ENCODE data around the gene FKBP5. TPM values are rescaled to one million over a fixed set of nuclear protein-coding genes. Genes with fewer than 3 reads are reported as not detected.
A peak's percentile ranks its signal among the peaks of the same experiment; 100 is the strongest.

Gene FKBP5
- total RNA-seq, 2 donors from 2014 or later, result 27.0 to 53.3 TPM

- TF ChIP-seq, protein P1, sequence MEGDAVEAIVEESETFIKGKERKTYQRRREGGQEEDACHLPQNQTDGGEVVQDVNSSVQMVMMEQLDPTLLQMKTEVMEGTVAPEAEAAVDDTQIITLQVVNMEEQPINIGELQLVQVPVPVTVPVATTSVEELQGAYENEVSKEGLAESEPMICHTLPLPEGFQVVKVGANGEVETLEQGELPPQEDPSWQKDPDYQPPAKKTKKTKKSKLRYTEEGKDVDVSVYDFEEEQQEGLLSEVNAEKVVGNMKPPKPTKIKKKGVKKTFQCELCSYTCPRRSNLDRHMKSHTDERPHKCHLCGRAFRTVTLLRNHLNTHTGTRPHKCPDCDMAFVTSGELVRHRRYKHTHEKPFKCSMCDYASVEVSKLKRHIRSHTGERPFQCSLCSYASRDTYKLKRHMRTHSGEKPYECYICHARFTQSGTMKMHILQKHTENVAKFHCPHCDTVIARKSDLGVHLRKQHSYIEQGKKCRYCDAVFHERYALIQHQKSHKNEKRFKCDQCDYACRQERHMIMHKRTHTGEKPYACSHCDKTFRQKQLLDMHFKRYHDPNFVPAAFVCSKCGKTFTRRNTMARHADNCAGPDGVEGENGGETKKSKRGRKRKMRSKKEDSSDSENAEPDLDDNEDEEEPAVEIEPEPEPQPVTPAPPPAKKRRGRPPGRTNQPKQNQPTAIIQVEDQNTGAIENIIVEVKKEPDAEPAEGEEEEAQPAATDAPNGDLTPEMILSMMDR (conservative IDR thresholded peaks at IDR 0.05), result no peak
- H3K36me3 ChIP-seq (ENCODE audit: control insufficient read depth, insufficient read depth, low read length), result no peaks in the 10 kb centered on the region
- no peak overlapping the region for H3K4me3 ChIP-seq (ENCODE audit: low read length)
- H3K27me3 ChIP-seq (ENCODE audit: control insufficient read depth, insufficient read depth, low read length, poor library complexity, severe bottlenecking), result no peaks in the 10 kb centered on the region
- no peaks in the 10 kb centered on the region for H3K9me3 ChIP-seq (ENCODE audit: control insufficient read depth, low read length)
- no peak overlapping the region for H3K27ac Mint-ChIP-seq
- no peak overlapping the region for H3K4me3 Mint-ChIP-seq
- no peak for DNase-seq
- H3K4me1 ChIP-seq (ENCODE audit: control insufficient read depth, insufficient read depth, low read length), result no peaks in the 10 kb centered on the region
- H3K9ac ChIP-seq (ENCODE audit: extremely low read depth, low read length, poor library complexity, severe bottlenecking), result no peak overlapping the region
- peaks cover 3% of the 10 kb centered on the region for H3K4me1 Mint-ChIP-seq
- WGBS, 2 experiments (ENCODE audit: insufficient coverage in 1 of 2, insufficient read length in 1 of 2), result 82 to 100% methylated on average over 1 of the region's 2 CpGs
- H3K27me3 Mint-ChIP-seq (ENCODE audit: insufficient read depth), result no peaks in the 10 kb centered on the region
- H3K27ac ChIP-seq (ENCODE audit: low read depth, low read length), result no peak overlapping the region
- peaks cover 3% of the 10 kb centered on the region for H3K36me3 Mint-ChIP-seq (ENCODE audit: low read depth)
- no peaks in the 10 kb centered on the region for H3K9me3 Mint-ChIP-seq
These were observed 62.3 kb downstream of the FKBP5 start for GRCh38 chr6:35626401-35626800.

DNA sequence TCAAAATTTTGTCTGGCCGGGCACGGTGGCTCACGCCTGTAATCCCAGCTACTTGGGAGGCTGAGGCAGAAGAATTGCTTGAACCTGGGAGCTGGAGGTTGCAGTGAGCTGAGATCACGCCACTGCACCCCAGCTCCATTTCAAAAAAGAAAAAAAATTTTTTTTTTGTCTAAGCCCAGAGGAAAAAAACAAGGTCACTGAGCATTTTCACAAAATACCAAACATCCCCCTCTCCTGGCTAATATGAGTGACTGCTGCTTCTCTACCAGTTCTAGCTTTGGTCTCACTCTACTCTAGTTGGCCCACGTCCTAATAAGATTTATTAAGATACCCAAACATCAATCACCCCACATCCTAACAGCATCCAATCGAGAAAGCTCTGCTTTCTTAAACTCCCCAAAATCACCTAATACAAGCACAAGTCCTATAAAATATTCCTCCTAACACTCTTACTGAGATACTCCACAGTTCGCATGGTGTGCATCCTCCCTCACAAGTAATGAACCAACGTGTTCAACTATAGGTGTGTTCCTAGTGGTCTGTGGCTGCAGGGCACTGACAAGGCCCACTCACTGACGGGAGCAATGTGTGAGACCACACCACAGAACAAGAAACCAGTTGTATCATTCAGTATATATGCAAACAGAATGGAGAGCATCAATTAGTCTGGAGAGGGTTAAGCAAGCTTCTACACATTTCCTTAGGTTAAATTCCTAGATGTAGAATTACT, 64.2 kb downstream of the FKBP5 start:
- Mint-ChIP-seq H3K4me3 (no peak overlapping the region), H3K27me3 (ENCODE audit: insufficient read depth) (no peaks in the 10 kb centered on the region), H3K36me3 (ENCODE audit: low read depth) (no peaks in the 10 kb centered on the region), H3K27ac (peak overlapping the region; percentile 67), H3K4me1 (peaks cover 3% of the 10 kb centered on the region), H3K9me3 (no peaks in the 10 kb centered on the region)
- WGBS, 2 experiments (ENCODE audit: insufficient coverage in 1 of 2, insufficient read length in 1 of 2), result 88 to 89% methylated on average over 7 to 9 of the region's 9 CpGs
- H3K9ac ChIP-seq (ENCODE audit: extremely low read depth, low read length, poor library complexity, severe bottlenecking), result no peak overlapping the region
- H3K4me1 ChIP-seq (ENCODE audit: control insufficient read depth, insufficient read depth, low read length), result no peaks in the 10 kb centered on the region
- no peaks in the 10 kb centered on the region for H3K36me3 ChIP-seq (ENCODE audit: control insufficient read depth, insufficient read depth, low read length)
- no peak overlapping the region for H3K27ac ChIP-seq (ENCODE audit: low read depth, low read length)
- H3K27me3 ChIP-seq (ENCODE audit: control insufficient read depth, insufficient read depth, low read length, poor library complexity, severe bottlenecking), result no peaks in the 10 kb centered on the region
- TF ChIP-seq, protein P1 (conservative IDR thresholded peaks at IDR 0.05), result peak; percentile 71
- no peaks in the 10 kb centered on the region for H3K9me3 ChIP-seq (ENCODE audit: control insufficient read depth, low read length)
- no peak for DNase-seq
- H3K4me3 ChIP-seq (ENCODE audit: low read length), result no peak overlapping the region

GRCh38 chr6:35622283-35622682, 66.4 kb downstream of the FKBP5 start:
- DNase-seq, result no peak
- no peaks in the 10 kb centered on the region for H3K4me1 ChIP-seq (ENCODE audit: control insufficient read depth, insufficient read depth, low read length)
- H3K4me3 Mint-ChIP-seq, result no peak overlapping the region
- no peaks in the 10 kb centered on the region for H3K36me3 ChIP-seq (ENCODE audit: control insufficient read depth, insufficient read depth, low read length)
- no peaks in the 10 kb centered on the region for H3K4me1 Mint-ChIP-seq
- TF ChIP-seq, protein P1 (conservative IDR thresholded peaks at IDR 0.05), result no peak
- 83 to 94% methylated on average over 3 to 4 of the region's 4 CpGs for WGBS, 2 experiments (ENCODE audit: insufficient coverage in 1 of 2, insufficient read length in 1 of 2)
- no peaks in the 10 kb centered on the region for H3K27me3 Mint-ChIP-seq (ENCODE audit: insufficient read depth)
- H3K27ac Mint-ChIP-seq, result no peak overlapping the region
- no peaks in the 10 kb centered on the region for H3K9me3 ChIP-seq (ENCODE audit: control insufficient read depth, low read length)
- no peaks in the 10 kb centered on the region for H3K9me3 Mint-ChIP-seq
- peaks cover 15% of the 10 kb centered on the region for H3K36me3 Mint-ChIP-seq (ENCODE audit: low read depth)
- H3K27me3 ChIP-seq (ENCODE audit: control insufficient read depth, insufficient read depth, low read length, poor library complexity, severe bottlenecking), result no peaks in the 10 kb centered on the region
- H3K4me3 ChIP-seq (ENCODE audit: low read length), result no peak overlapping the region
- H3K27ac ChIP-seq (ENCODE audit: low read depth, low read length), result no peak overlapping the region
- no peak overlapping the region for H3K9ac ChIP-seq (ENCODE audit: extremely low read depth, low read length, poor library complexity, severe bottlenecking)
